Karpas-422 (cell line): Measurements from ENCODE around the gene NAA15. TPM values are rescaled to one million over a fixed set of nuclear protein-coding genes. Genes with fewer than 3 reads are reported as not detected.
"Not testable (repeated sequence)": the region's sequence is repeated elsewhere in the genome, so short reads cannot be mapped to it uniquely, and the experiment has no call there.

Experiments
- DNase-seq: peaks from one replicate; pipeline ENCODE4 v3.0.0-alpha.2; 2015
- H2AFZ ChIP-seq: fragments of 200-600 bp; sonication (generic); 2 replicates; pipeline ENCODE4 v1.6.1; 2014; ENCODE audit warnings: antibody characterized with exemption, low read length, mixed read lengths
- H3K27ac ChIP-seq: fragments of 200-600 bp; sonication (generic); 2 replicates; pipeline ENCODE4 v1.5.1; 2014; ENCODE audit warnings: mild to moderate bottlenecking, low read length, moderate library complexity
- H3K27me3 ChIP-seq: fragments of 200-600 bp; sonication (generic); 2 replicates; pipeline ENCODE4 v1.6.1; 2014; ENCODE audit warnings: low read length, mixed read lengths
- H3K36me3 ChIP-seq: fragments of 200-600 bp; sonication (generic); 2 replicates; pipeline ENCODE4 v1.6.1; 2014; ENCODE audit warnings: low read length, mixed read lengths; ENCODE audit not compliant: insufficient read depth
- H3K4me1 ChIP-seq: fragments of 200-600 bp; sonication (generic); 2 replicates; pipeline ENCODE4 v1.6.1; 2014; ENCODE audit warnings: mild to moderate bottlenecking, low read length, mixed read lengths
- H3K4me2 ChIP-seq: fragments of 200-600 bp; sonication (generic); 2 replicates; pipeline ENCODE4 v1.6.1; 2014; ENCODE audit warnings: low read length, low read depth, mild to moderate bottlenecking; ENCODE audit not compliant: poor library complexity, severe bottlenecking
- H3K4me3 ChIP-seq: fragments of 200-600 bp; sonication (generic); 2 replicates; pipeline ENCODE4 v1.5.1; 2014; ENCODE audit warnings: mild to moderate bottlenecking, antibody characterized with exemption, low read length, mixed read lengths
- H3K79me2 ChIP-seq: fragments of 200-600 bp; sonication (generic); 2 replicates; pipeline ENCODE4 v1.6.1; 2014; ENCODE audit warnings: mild to moderate bottlenecking, low read length, mixed read lengths
- H3K9ac ChIP-seq: fragments of 200-600 bp; sonication (generic); 2 replicates; pipeline ENCODE4 v1.6.0; 2014; ENCODE audit warnings: low read length
- H3K9me2 ChIP-seq: fragments of 200-600 bp; sonication (generic), shearing (Covaris generic); replicated peaks from 2 replicates; pipeline ENCODE4 v1.6.0; 2014; ENCODE audit warnings: mild to moderate bottlenecking, low read length, moderate library complexity; ENCODE audit not compliant: insufficient read depth
- H3K9me3 ChIP-seq: fragments of 300-700, 200-600 bp; sonication (generic); 2 replicates; pipeline ENCODE4 v1.6.1; 2014; ENCODE audit warnings: low read length, mixed read lengths
- H4K20me1 ChIP-seq: fragments of 200-600 bp; sonication (generic); 2 replicates; pipeline ENCODE4 v1.6.1; 2014; ENCODE audit warnings: mild to moderate bottlenecking, antibody characterized with exemption, low read length, low read depth; ENCODE audit not compliant: insufficient read depth
- total RNA-seq: library from RNA; depleted of rRNA; stranded (reverse); fragments of >200 nt; shearing (Covaris generic); gene quantifications from 2 replicates; pipeline ENCODE4 v1.2.3, GENCODE V29; 2014; ENCODE audit warnings: low replicate concordance

The NAA15 gene
- total RNA-seq, 1 experiment from 2014 or later, result 44.3 TPM

GRCh38 chr4:139315221-139315675, 13.9 kb downstream of the NAA15 start:
- H3K9ac ChIP-seq, result no peak overlapping the region
- no peaks in the 10 kb centered on the region for H3K9me2 ChIP-seq
- no peak overlapping the region for H2AFZ ChIP-seq
- H3K27ac ChIP-seq, result no peak overlapping the region
- peaks cover 29% of the 10 kb centered on the region for H4K20me1 ChIP-seq
- H3K4me3 ChIP-seq, result no peak overlapping the region
- no peak for DNase-seq
- no peak overlapping the region for H3K4me2 ChIP-seq
- H3K36me3 ChIP-seq, result peaks cover 29% of the 10 kb centered on the region
- H3K79me2 ChIP-seq, result peaks cover 100% of the 10 kb centered on the region
- no peaks in the 10 kb centered on the region for H3K27me3 ChIP-seq
- H3K9me3 ChIP-seq, result no peaks in the 10 kb centered on the region
- H3K4me1 ChIP-seq, result peaks cover 21% of the 10 kb centered on the region

GRCh38 chr4:139316733-139317132, 15.4 kb downstream of the NAA15 start:
- Histone ChIP-seq H3K4me2 (no peak overlapping the region), H3K9me2 (no peaks in the 10 kb centered on the region), H3K4me1 (peaks cover 21% of the 10 kb centered on the region), H3K27ac (no peak overlapping the region), H3K36me3 (peaks cover 29% of the 10 kb centered on the region), H3K9me3 (no peaks in the 10 kb centered on the region), H4K20me1 (peaks cover 29% of the 10 kb centered on the region), H2AFZ (no peak overlapping the region), H3K4me3 (no peak overlapping the region), H3K27me3 (no peaks in the 10 kb centered on the region), H3K79me2 (peaks cover 100% of the 10 kb centered on the region), H3K9ac (no peak overlapping the region)
- no peak for DNase-seq

- H3K4me1 ChIP-seq, result peaks cover 12% of the 10 kb centered on the region
Observed at GRCh38 chr4:139317635-139318034, 16.3 kb downstream of the NAA15 start.

GRCh38 chr4:139319571-139319970, 18.3 kb downstream of the NAA15 start:
- H3K4me1 ChIP-seq, result peaks cover 5% of the 10 kb centered on the region
- peaks cover 15% of the 10 kb centered on the region; the same call in 1 of the 2 replicates for H3K36me3 ChIP-seq
- H4K20me1 ChIP-seq, result peaks cover 20% of the 10 kb centered on the region; the same call in 1 of the 2 replicates

More at GRCh38 chr4:139317635-139318034, 16.3 kb downstream of the NAA15 start:
- Histone ChIP-seq H3K36me3 (peaks cover 25% of the 10 kb centered on the region), H3K9ac (no peak overlapping the region), H2AFZ (no peak overlapping the region), H3K9me3 (no peaks in the 10 kb centered on the region), H3K27me3 (no peaks in the 10 kb centered on the region), H3K79me2 (peaks cover 100% of the 10 kb centered on the region), H4K20me1 (peaks cover 23% of the 10 kb centered on the region; the same call in 1 of the 2 replicates), H3K9me2 (no peaks in the 10 kb centered on the region), H3K4me2 (no peak overlapping the region), H3K27ac (no peak overlapping the region), H3K4me3 (no peak overlapping the region)
- no peak for DNase-seq

DNA sequence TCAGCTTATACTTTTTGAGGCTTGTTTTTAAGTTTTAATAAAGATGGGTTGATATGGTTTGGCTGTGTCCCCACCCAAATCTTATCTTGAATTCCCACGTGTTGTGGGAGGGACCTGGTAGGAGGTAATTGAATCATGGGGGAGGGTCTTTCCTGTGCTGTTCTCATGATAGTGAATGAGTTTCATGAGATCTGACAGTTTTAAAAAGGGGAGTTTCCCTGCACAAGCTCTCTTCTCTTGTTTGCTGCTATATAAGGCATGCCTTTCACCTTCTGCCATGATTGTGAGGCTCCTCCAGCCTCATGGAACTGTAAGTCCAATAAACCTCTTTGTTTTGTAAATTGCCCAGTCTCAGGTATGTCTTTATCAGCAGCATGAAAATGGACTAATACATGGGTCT, 20.8 kb downstream of the NAA15 start:
- H3K27me3 ChIP-seq, H3K4me2 ChIP-seq, DNase-seq, H3K27ac ChIP-seq, H3K9me2 ChIP-seq, H3K4me1 ChIP-seq, H2AFZ ChIP-seq, H3K9ac ChIP-seq, H3K4me3 ChIP-seq, H3K9me3 ChIP-seq: not testable (repeated sequence)
- Histone ChIP-seq H4K20me1 (peaks cover 15% of the 10 kb centered on the region; the same call in 1 of the 2 replicates), H3K36me3 (peaks cover 13% of the 10 kb centered on the region; the same call in 1 of the 2 replicates), H3K79me2 (peaks cover 100% of the 10 kb centered on the region)

More at GRCh38 chr4:139319571-139319970, 18.3 kb downstream of the NAA15 start:
- Histone ChIP-seq H3K4me3 (no peak overlapping the region), H3K9me2 (no peaks in the 10 kb centered on the region), H3K27ac (no peak overlapping the region), H2AFZ (no peak overlapping the region), H3K27me3 (no peaks in the 10 kb centered on the region), H3K4me2 (no peak overlapping the region), H3K9ac (no peak overlapping the region), H3K9me3 (no peaks in the 10 kb centered on the region), H3K79me2 (peaks cover 100% of the 10 kb centered on the region)
- no peak for DNase-seq

GRCh38 chr4:139322541-139322940, 21.2 kb downstream of the NAA15 start:
- not testable (repeated sequence) for H3K27ac ChIP-seq, H3K4me1 ChIP-seq, H3K9me2 ChIP-seq, H3K4me3 ChIP-seq, H3K27me3 ChIP-seq, DNase-seq, H3K4me2 ChIP-seq, H3K9ac ChIP-seq, H2AFZ ChIP-seq, H3K9me3 ChIP-seq
- peaks cover 13% of the 10 kb centered on the region; the same call in 1 of the 2 replicates for H3K36me3 ChIP-seq
- peaks cover 13% of the 10 kb centered on the region; the same call in 1 of the 2 replicates for H4K20me1 ChIP-seq
- H3K79me2 ChIP-seq, result peaks cover 100% of the 10 kb centered on the region

GRCh38 chr4:139324620-139325019, 23.3 kb downstream of the NAA15 start:
- H2AFZ ChIP-seq, result no peak overlapping the region
- H3K9me2 ChIP-seq, result no peaks in the 10 kb centered on the region
- no peak overlapping the region for H3K4me2 ChIP-seq
- no peak overlapping the region for H3K9ac ChIP-seq
- no peak overlapping the region for H3K4me3 ChIP-seq
- no peaks in the 10 kb centered on the region for H3K27me3 ChIP-seq
- no peak overlapping the region for H3K27ac ChIP-seq
- no peak for DNase-seq
- H4K20me1 ChIP-seq, result peaks cover 11% of the 10 kb centered on the region; the same call in 1 of the 2 replicates
- H3K4me1 ChIP-seq, result peaks cover 7% of the 10 kb centered on the region
- H3K9me3 ChIP-seq, result no peaks in the 10 kb centered on the region
- H3K36me3 ChIP-seq, result peaks cover 13% of the 10 kb centered on the region; the same call in 1 of the 2 replicates
- H3K79me2 ChIP-seq, result peaks cover 100% of the 10 kb centered on the region

DNA sequence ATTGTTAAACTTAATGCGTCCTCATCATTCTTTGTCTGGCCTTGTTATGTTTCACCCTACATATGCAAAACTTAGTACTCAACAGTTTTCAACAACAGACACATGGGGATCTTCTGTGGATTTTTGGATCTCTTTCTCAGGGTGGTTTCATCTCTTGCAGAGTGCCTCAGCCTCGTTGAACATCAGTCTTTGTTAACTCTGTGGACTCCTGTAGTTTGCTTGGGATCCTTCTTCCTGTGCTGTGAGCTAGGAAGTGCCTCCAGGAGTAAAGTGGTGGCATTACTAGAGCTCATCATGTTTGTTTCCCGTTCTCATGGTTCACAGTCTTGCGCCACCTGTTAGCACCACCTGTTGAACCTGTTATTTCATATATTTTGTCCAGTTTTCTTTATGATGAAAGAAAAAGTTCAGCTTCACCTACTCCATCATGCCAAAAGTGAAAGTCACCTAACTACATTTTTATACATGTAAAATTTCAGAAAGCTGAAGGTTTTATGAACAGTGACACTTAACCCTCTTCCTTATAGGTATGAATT, 28.4 kb downstream of the NAA15 start:
- DNase-seq, result no peak
- Histone ChIP-seq H3K4me2 (peak overlapping the region; percentile 11), H3K9ac (no peak overlapping the region), H3K27ac (peak overlapping the region; percentile 32), H2AFZ (no peak overlapping the region), H3K9me3 (no peaks in the 10 kb centered on the region), H3K4me3 (no peak overlapping the region), H3K4me1 (peaks cover 19% of the 10 kb centered on the region), H3K9me2 (no peaks in the 10 kb centered on the region), H4K20me1 (peaks cover 13% of the 10 kb centered on the region; the same call in 1 of the 2 replicates), H3K27me3 (no peaks in the 10 kb centered on the region), H3K36me3 (peaks cover 19% of the 10 kb centered on the region; the same call in 1 of the 2 replicates), H3K79me2 (peaks cover 100% of the 10 kb centered on the region)
